ENCODE measurements around the gene RUFY4.

DNA sequence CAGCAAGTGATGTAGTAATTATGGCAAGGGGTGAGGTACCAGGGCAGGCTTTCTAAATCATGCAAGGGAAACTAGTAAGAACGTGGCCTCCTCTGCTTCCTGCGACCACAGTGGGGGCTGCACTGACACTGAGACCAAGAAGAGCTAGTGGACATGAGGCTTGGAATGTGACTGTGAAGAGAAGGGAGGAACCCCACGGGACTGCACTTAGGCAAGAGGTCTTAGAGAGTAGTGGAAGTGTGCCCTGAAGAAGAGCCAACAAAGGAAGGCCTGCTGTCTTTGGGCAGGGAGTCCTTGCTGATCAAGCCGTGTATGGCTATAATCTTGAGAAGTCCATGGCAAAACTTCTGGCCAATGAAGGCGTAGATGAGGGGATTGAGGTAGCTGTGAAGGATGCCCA, 8.9 kb upstream of the RUFY4 start:
- TF ChIP-seq, protein P1, sequence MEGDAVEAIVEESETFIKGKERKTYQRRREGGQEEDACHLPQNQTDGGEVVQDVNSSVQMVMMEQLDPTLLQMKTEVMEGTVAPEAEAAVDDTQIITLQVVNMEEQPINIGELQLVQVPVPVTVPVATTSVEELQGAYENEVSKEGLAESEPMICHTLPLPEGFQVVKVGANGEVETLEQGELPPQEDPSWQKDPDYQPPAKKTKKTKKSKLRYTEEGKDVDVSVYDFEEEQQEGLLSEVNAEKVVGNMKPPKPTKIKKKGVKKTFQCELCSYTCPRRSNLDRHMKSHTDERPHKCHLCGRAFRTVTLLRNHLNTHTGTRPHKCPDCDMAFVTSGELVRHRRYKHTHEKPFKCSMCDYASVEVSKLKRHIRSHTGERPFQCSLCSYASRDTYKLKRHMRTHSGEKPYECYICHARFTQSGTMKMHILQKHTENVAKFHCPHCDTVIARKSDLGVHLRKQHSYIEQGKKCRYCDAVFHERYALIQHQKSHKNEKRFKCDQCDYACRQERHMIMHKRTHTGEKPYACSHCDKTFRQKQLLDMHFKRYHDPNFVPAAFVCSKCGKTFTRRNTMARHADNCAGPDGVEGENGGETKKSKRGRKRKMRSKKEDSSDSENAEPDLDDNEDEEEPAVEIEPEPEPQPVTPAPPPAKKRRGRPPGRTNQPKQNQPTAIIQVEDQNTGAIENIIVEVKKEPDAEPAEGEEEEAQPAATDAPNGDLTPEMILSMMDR (optimal IDR thresholded peaks at IDR 0.05 in 1 of 3, IDR thresholded peaks at IDR 0.05 in 1 of 3, conservative IDR thresholded peaks at IDR 0.05 in 1 of 3; ENCODE audit: extremely low read depth in 1 of 3, insufficient read depth in 2 of 3, low read length in 3 of 3) = no peak
- no peak for TF ChIP-seq EZH2 (IDR thresholded peaks at IDR 0.05; ENCODE audit: low read length)
